ENCODE measurements around the gene HAPLN2. TPM values are rescaled to one million over a fixed set of nuclear protein-coding genes. Genes with fewer than 3 reads are reported as not detected.

HAPLN2 gene
- total and polyA plus RNA-seq, 8 donors: 0.38 to 0.46 TPM; not detected in 6

DNA sequence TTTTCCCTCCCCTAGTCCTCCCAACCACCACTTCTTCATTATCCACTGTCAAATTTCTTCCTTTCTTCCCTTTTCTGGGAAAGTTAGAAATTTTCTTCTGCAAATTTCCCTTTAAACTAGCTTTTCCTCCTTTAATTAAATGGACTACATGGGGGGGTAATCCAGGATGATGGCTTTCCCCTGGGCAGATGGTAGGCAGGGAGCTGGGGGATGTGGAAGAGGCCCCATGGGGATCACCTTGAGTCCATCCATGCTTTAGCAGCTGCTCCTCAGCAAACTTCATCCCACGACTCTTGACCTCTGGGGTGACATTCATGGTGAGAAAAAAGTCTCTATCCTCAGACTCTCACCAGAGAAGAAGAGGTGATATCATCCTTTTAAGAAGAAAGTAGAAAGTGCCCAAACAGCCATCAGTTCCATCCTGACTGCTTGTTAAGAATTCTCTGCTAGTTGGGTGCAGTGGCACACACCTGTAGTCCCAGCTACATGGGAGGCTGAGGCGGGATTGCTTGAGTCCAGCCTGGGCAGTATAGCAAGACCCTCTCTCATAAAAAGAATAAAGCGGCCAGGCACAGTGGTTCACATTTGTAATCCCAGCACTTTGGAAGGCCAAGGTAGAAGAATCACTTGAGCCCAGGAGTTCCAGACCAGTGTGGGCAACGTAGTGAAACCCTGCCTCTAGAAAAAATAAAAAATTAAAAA, 20.3 kb upstream of the HAPLN2 start:
- Histone ChIP-seq H3K36me3 (peaks cover 0 to 13% (median 0%) of the 10 kb centered on the region in 3 donors), H3K4me1 (peaks cover 6 to 16% (median 12%) of the 10 kb centered on the region in 3 donors), H3K4me3 (no peak overlapping the region), H3K27me3 (no peaks in the 10 kb centered on the region), H3K27ac (no peak overlapping the region), H3K9me3 (no peaks in the 10 kb centered on the region)
- DNase-seq (peak in 1 of 6 donors; percentile 9), ATAC-seq (no peak), FAIRE-seq (no peak)
- 83 to 94% methylated on average over 4 of the region's 4 CpGs for WGBS, 2 donors
- TF ChIP-seq, protein P1, sequence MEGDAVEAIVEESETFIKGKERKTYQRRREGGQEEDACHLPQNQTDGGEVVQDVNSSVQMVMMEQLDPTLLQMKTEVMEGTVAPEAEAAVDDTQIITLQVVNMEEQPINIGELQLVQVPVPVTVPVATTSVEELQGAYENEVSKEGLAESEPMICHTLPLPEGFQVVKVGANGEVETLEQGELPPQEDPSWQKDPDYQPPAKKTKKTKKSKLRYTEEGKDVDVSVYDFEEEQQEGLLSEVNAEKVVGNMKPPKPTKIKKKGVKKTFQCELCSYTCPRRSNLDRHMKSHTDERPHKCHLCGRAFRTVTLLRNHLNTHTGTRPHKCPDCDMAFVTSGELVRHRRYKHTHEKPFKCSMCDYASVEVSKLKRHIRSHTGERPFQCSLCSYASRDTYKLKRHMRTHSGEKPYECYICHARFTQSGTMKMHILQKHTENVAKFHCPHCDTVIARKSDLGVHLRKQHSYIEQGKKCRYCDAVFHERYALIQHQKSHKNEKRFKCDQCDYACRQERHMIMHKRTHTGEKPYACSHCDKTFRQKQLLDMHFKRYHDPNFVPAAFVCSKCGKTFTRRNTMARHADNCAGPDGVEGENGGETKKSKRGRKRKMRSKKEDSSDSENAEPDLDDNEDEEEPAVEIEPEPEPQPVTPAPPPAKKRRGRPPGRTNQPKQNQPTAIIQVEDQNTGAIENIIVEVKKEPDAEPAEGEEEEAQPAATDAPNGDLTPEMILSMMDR (IDR thresholded peaks at IDR 0.05): no peak
- intact Hi-C loops (cut with DNase I): no loop called here

DNA sequence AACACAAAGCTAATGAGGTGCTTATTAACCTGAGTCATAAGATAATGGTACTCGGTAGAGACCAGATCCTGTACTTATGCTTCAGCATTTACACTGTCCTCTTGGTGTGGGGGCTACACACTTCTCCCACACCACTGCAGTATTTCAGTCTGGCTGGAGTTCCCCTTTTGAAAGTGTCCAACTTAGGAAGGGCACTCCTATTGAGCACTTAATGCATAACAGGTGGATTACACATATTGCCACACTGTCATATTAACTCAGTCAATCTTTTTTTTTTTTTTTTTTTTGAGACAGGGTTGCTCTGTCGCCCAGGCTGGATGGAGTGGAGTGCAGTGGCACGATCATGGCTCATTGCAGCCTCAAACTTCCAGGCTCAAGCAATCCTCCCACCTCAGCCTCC, 19.4 kb upstream of the HAPLN2 start:
- FAIRE-seq: no peak
- no peak overlapping the region for H3K27ac ChIP-seq
- intact Hi-C loops (cut with DNase I): loop anchor here in 1 of 3 donors (10.0 kb wide), 1 partner anchor 145 kb away; no protein-coding TSS in a partner anchor
- no peak for ATAC-seq
- peaks cover 0 to 13% (median 0%) of the 10 kb centered on the region in 3 donors for H3K36me3 ChIP-seq
- H3K4me1 ChIP-seq: peaks cover 6 to 16% (median 12%) of the 10 kb centered on the region in 3 donors
- H3K27me3 ChIP-seq: no peaks in the 10 kb centered on the region
- no peaks in the 10 kb centered on the region for H3K9me3 ChIP-seq
- no peak overlapping the region for H3K4me3 ChIP-seq
- TF ChIP-seq, protein P1 (IDR thresholded peaks at IDR 0.05): no peak
- 47 to 58% methylated on average over 3 of the region's 3 CpGs for WGBS, 2 donors
- peak in 1 of 6 donors; percentile 3 for DNase-seq

DNA sequence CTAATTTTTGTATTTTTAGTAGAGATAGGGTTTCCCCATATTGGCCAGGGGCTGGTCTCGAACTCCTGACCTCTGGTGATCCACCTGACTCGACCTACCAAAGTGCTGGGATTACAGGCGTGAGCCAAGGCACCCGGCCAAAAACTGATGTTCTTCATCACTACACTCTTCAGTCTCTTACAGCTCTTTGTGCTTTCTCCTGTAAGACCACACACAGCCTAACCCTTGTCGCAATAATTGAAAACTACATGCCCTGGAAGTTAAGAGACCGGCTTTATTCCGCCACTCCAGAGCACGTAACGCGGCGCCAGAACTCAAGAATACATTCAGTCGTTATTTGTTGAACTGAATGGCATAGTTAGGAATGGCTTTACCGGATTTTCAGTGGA, 18.5 kb upstream of the HAPLN2 start:
- Histone ChIP-seq H3K9me3 (no peaks in the 10 kb centered on the region), H3K4me3 (peak overlapping the region; percentile 45 to 76 (median 65)), H3K27me3 (no peaks in the 10 kb centered on the region), H3K27ac (peak overlapping the region in 3 of 4 donors; percentile 9 to 66 (median 63)), H3K36me3 (peaks cover 0 to 4% (median 0%) of the 10 kb centered on the region in 3 donors), H3K4me1 (peaks cover 6 to 16% (median 12%) of the 10 kb centered on the region in 3 donors)
- 1% methylated on average over 13 of the region's 13 CpGs for WGBS, 2 donors
- ATAC-seq (peak; percentile 5 to 21 (median 11)), DNase-seq (peak in 2 of 6 donors; percentile 24), FAIRE-seq (no peak)
- intact Hi-C loops (cut with DNase I): loop anchor here in 1 of 3 donors (10.0 kb wide), 1 partner anchor 146 kb away; no protein-coding TSS in a partner anchor
- TF ChIP-seq, protein P1 (IDR thresholded peaks at IDR 0.05): no peak

DNA sequence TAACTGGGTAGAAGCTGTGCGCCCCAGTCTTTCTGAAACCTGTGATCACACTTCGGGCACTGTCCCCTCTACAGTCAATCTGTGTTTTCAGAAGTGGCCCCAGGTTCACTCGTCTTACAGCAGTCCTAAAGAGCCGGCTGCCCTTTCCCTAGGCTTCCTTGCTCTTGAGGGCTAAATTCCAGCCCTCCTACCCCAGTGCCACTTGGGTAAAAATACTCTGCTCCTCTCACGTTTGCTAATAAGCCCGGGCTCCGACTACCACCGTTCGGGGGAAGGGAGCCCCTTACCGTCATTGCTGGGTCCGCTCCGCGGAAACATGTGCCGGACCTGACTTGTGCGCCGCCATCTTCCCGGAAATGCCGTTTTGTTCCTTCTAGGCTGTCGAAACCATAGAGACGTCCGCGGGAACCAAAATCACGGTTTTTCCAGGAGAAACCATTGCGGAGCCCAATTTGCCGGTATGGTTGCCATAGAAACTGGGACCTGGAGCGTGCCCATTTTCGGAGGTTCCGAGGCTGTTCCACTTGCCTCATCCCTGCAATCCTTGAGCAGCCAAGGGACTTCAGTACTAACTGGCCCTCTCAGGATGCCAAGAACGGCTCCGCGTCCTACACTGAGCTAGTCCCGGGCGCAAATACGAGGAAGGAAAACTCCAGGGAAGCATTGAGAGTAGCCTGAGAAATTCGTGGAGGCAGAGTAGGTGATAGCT, 17.9 kb upstream of the HAPLN2 start, which contains the start of gene GPATCH4:
Gene GPATCH4 (minus strand): TSS at position 358 of the 709 bp plus-strand sequence.
- Histone ChIP-seq H3K4me1 (peaks cover 6 to 16% (median 12%) of the 10 kb centered on the region in 3 donors), H3K4me3 (peak within 1 kb of the TSS; percentile 45 to 76 (median 65)), H3K36me3 (no peaks in the 10 kb centered on the region), H3K27ac (peak within 1 kb of the TSS; percentile 9 to 66 (median 46)), H3K27me3 (no peaks in the 10 kb centered on the region), H3K9me3 (no peaks in the 10 kb centered on the region)
- ATAC-seq: peak; percentile 92 to 95 (median 93)
- FAIRE-seq: no peak
- peak; percentile 60 to 80 (median 74) for DNase-seq
- intact Hi-C loops (cut with DNase I): loop anchor here in 1 of 3 donors (10.0 kb wide), 1 partner anchor 146 kb away; no protein-coding TSS in a partner anchor
- 0 to 1% methylated on average over 35 of the region's 35 CpGs for WGBS, 2 donors
- TF ChIP-seq, protein P1 (IDR thresholded peaks at IDR 0.05): no peak
